ENCODE data around the gene MEIS2. TPM values are rescaled to one million over a fixed set of nuclear protein-coding genes. Genes with fewer than 3 reads are reported as not detected.

Gene MEIS2
- total RNA-seq, 2 donors from 2014 or later: 7.1 to 9.7 TPM

- 0 to 1% methylated on average over 9 to 18 of the region's 21 CpGs for WGBS, 2 experiments (ENCODE audit: insufficient coverage in 1 of 2, insufficient read length in 1 of 2)
- H3K4me3 ChIP-seq (ENCODE audit: low read length): peak overlapping the region; percentile 95
- DNase-seq: no peak
- H3K27me3 ChIP-seq (ENCODE audit: control insufficient read depth, insufficient read depth, low read length, poor library complexity, severe bottlenecking): peaks cover 75% of the 10 kb centered on the region
- TF ChIP-seq CTCF (conservative IDR thresholded peaks at IDR 0.05): no peak
- peak overlapping the region; percentile 89 for H3K27ac ChIP-seq (ENCODE audit: low read depth, low read length)
- H3K27me3 Mint-ChIP-seq (ENCODE audit: insufficient read depth): peaks cover 85% of the 10 kb centered on the region
- H3K9me3 Mint-ChIP-seq: no peaks in the 10 kb centered on the region
- peak overlapping the region; percentile 12 for H3K9ac ChIP-seq (ENCODE audit: extremely low read depth, low read length, poor library complexity, severe bottlenecking)
- peak overlapping the region; percentile 34 for H3K27ac Mint-ChIP-seq
- H3K36me3 ChIP-seq (ENCODE audit: control insufficient read depth, insufficient read depth, low read length): no peaks in the 10 kb centered on the region
- peaks cover 50% of the 10 kb centered on the region for H3K4me1 Mint-ChIP-seq
- H3K36me3 Mint-ChIP-seq (ENCODE audit: low read depth): no peaks in the 10 kb centered on the region
- peak overlapping the region; percentile 72 for H3K4me3 Mint-ChIP-seq
- no peaks in the 10 kb centered on the region for H3K9me3 ChIP-seq (ENCODE audit: control insufficient read depth, low read length)
- peaks cover 4% of the 10 kb centered on the region for H3K4me1 ChIP-seq (ENCODE audit: control insufficient read depth, insufficient read depth, low read length)
Measured at GRCh38 chr15:37099319-37100108, 835 bp downstream of the MEIS2 start.

- Histone ChIP-seq H3K4me1 (ENCODE audit: control insufficient read depth, insufficient read depth, low read length) (peaks cover 4% of the 10 kb centered on the region), H3K27me3 (ENCODE audit: control insufficient read depth, insufficient read depth, low read length, poor library complexity, severe bottlenecking) (peaks cover 75% of the 10 kb centered on the region), H3K27ac (ENCODE audit: low read depth, low read length) (peak overlapping the region; percentile 89), H3K4me3 (ENCODE audit: low read length) (peak overlapping the region; percentile 95), H3K9ac (ENCODE audit: extremely low read depth, low read length, poor library complexity, severe bottlenecking) (peak overlapping the region; percentile 38), H3K36me3 (ENCODE audit: control insufficient read depth, insufficient read depth, low read length) (no peaks in the 10 kb centered on the region), H3K9me3 (ENCODE audit: control insufficient read depth, low read length) (no peaks in the 10 kb centered on the region)
- DNase-seq: peak; percentile 75
- H3K4me3 Mint-ChIP-seq: peak overlapping the region; percentile 72
- no peak for TF ChIP-seq CTCF (conservative IDR thresholded peaks at IDR 0.05)
- H3K27ac Mint-ChIP-seq: peak overlapping the region; percentile 34
- no peaks in the 10 kb centered on the region for H3K36me3 Mint-ChIP-seq (ENCODE audit: low read depth)
- H3K4me1 Mint-ChIP-seq: peaks cover 51% of the 10 kb centered on the region
- H3K27me3 Mint-ChIP-seq (ENCODE audit: insufficient read depth): peaks cover 85% of the 10 kb centered on the region
- H3K9me3 Mint-ChIP-seq: no peaks in the 10 kb centered on the region
- WGBS, 2 experiments (ENCODE audit: insufficient coverage in 1 of 2, insufficient read length in 1 of 2): 0 to 1% methylated on average over 22 to 74 of the region's 75 CpGs
Measured at GRCh38 chr15:37098468-37099318, 1.7 kb downstream of the MEIS2 start.

- Histone ChIP-seq H3K4me3 (ENCODE audit: low read length) (peak overlapping the region; percentile 95), H3K27me3 (ENCODE audit: control insufficient read depth, insufficient read depth, low read length, poor library complexity, severe bottlenecking) (peaks cover 74% of the 10 kb centered on the region), H3K9ac (ENCODE audit: extremely low read depth, low read length, poor library complexity, severe bottlenecking) (peak overlapping the region; percentile 38), H3K4me1 (ENCODE audit: control insufficient read depth, insufficient read depth, low read length) (peaks cover 4% of the 10 kb centered on the region), H3K36me3 (ENCODE audit: control insufficient read depth, insufficient read depth, low read length) (no peaks in the 10 kb centered on the region), H3K9me3 (ENCODE audit: control insufficient read depth, low read length) (no peaks in the 10 kb centered on the region), H3K27ac (ENCODE audit: low read depth, low read length) (peak overlapping the region; percentile 47)
- peak; percentile 67 for DNase-seq
- Mint-ChIP-seq H3K4me3 (peak overlapping the region; percentile 72), H3K27ac (no peak overlapping the region), H3K4me1 (peaks cover 47% of the 10 kb centered on the region), H3K36me3 (ENCODE audit: low read depth) (no peaks in the 10 kb centered on the region), H3K27me3 (ENCODE audit: insufficient read depth) (peaks cover 85% of the 10 kb centered on the region), H3K9me3 (no peaks in the 10 kb centered on the region)
- WGBS, 2 experiments (ENCODE audit: insufficient coverage in 1 of 2, insufficient read length in 1 of 2): 1% methylated on average over 20 to 30 of the region's 30 CpGs
- no peak for TF ChIP-seq CTCF (conservative IDR thresholded peaks at IDR 0.05)
Measured at GRCh38 chr15:37097144-37097919, 3.0 kb downstream of the MEIS2 start.
